HEK293T (cell line): ENCODE results near the gene CCDC141.

Experiments used
- ARNT ChIP-seq: fragments of 450-650 bp; IDR thresholded peaks from 2 replicates; pipeline ENCODE4 v1.6.1; 2017; ENCODE audit warnings: mild to moderate bottlenecking
- BHLHE40 ChIP-seq: fragments of 450-650 bp; IDR thresholded peaks from 2 replicates; pipeline ENCODE4 v1.6.1; 2016; ENCODE audit warnings: mild to moderate bottlenecking, moderate library complexity, borderline replicate concordance
- CTBP1 ChIP-seq: fragments of 450-650 bp; IDR thresholded peaks from 2 replicates; pipeline ENCODE4 v1.6.1; 2016; ENCODE audit warnings: borderline replicate concordance
- FOXA1 ChIP-seq: fragments of 450-650 bp; IDR thresholded peaks from 2 replicates; pipeline ENCODE4 v1.6.1; 2016; ENCODE audit warnings: mild to moderate bottlenecking
- FOXK2 ChIP-seq: fragments of 450-650 bp; IDR thresholded peaks from 2 replicates; pipeline ENCODE4 v1.6.1; 2016; ENCODE audit warnings: mild to moderate bottlenecking
- FOXM1 ChIP-seq: fragments of 450-650 bp; IDR thresholded peaks from 2 replicates; pipeline ENCODE4 v1.6.1; 2017; ENCODE audit warnings: mild to moderate bottlenecking, borderline replicate concordance
- L3MBTL2 ChIP-seq: fragments of 450-650 bp; conservative IDR thresholded peaks from 2 replicates; pipeline ENCODE4 v1.6.1; 2016; ENCODE audit warnings: mild to moderate bottlenecking
- NFRKB ChIP-seq: fragments of 450-650 bp; IDR thresholded peaks from 2 replicates; pipeline ENCODE4 v1.6.1; 2016; ENCODE audit warnings: mild to moderate bottlenecking, moderate library complexity
- SP1 ChIP-seq: fragments of 450-650 bp; IDR thresholded peaks from 2 replicates; pipeline ENCODE4 v1.6.1; 2017
- SUZ12 ChIP-seq: fragments of 450-650 bp; IDR thresholded peaks from 2 replicates; pipeline ENCODE4 v1.6.1; 2016; ENCODE audit warnings: mild to moderate bottlenecking
- ZNF384 ChIP-seq: fragments of 450-650 bp; IDR thresholded peaks from 2 replicates; pipeline ENCODE4 v1.6.1; 2016

- no peak for TF ChIP-seq ZNF384
- no peak for TF ChIP-seq SP1
- no peak for TF ChIP-seq FOXA1
- no peak for TF ChIP-seq NFRKB
- TF ChIP-seq FOXM1 = no peak
- no peak for TF ChIP-seq L3MBTL2
- TF ChIP-seq SUZ12 = no peak
- TF ChIP-seq CTBP1 = no peak
- TF ChIP-seq BHLHE40 = no peak
- TF ChIP-seq FOXK2 = no peak
- TF ChIP-seq ARNT = no peak
Measured at GRCh38 chr2:178978667-178979066, 71.3 kb downstream of the CCDC141 start.
